Ovary (tissue), 3 donors: ENCODE measurements around the gene ELP2.
A peak's percentile ranks its signal among the peaks of the same experiment; 100 is the strongest.

Source experiments
- EP300 ChIP-seq: sonication (generic); formaldehyde crosslinking; IDR thresholded peaks from one replicate; pipeline ENCODE4 v1.6.1; 2017; ENCODE audit warnings: antibody characterized with exemption
- TF ChIP-seq, protein P1 (sequence below), 3 donors: fragments of 450-650 bp in 2 of 3; fragments of 200-600 bp in 1 of 3; IDR thresholded peaks; one replicate each; pipeline versions ENCODE4 v1.5.1 to v1.8.0; 2016 to 2022; ENCODE audit warnings: antibody characterized with exemption in 3 of 3, mild to moderate bottlenecking in 1 of 3
- donor health status: DM: no; HTN: no; CAD: no.

DNA sequence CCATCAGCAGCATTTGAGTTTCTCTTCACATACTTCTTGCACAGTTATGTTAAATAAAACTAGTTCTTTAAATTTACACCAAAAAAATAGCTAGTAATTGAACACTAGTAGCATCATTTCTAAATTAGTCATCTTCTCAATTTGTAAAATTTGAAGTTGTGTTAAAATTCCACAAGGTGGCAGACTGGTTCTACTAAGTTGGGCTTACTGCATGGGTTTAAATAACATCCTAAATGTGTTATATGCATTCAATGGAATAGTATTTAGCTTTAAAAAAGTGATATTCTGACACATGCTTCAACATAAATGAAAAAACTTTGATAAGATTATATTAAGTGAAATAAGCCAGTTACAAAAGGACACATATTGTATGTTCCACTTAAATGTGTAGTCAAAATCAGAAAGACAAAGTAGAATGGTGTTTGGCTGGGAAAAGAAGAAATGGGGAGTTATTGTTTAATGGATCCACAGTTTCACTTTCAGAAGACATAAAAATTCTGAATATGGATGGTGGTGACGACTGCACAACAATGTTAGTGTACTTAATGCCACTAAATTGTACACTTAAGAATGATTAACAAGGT lies 33.7 kb upstream of the ELP2 start:
- TF ChIP-seq, protein P1, sequence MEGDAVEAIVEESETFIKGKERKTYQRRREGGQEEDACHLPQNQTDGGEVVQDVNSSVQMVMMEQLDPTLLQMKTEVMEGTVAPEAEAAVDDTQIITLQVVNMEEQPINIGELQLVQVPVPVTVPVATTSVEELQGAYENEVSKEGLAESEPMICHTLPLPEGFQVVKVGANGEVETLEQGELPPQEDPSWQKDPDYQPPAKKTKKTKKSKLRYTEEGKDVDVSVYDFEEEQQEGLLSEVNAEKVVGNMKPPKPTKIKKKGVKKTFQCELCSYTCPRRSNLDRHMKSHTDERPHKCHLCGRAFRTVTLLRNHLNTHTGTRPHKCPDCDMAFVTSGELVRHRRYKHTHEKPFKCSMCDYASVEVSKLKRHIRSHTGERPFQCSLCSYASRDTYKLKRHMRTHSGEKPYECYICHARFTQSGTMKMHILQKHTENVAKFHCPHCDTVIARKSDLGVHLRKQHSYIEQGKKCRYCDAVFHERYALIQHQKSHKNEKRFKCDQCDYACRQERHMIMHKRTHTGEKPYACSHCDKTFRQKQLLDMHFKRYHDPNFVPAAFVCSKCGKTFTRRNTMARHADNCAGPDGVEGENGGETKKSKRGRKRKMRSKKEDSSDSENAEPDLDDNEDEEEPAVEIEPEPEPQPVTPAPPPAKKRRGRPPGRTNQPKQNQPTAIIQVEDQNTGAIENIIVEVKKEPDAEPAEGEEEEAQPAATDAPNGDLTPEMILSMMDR (IDR thresholded peaks at IDR 0.05) = peak; percentile 39 to 69 (median 49)
- TF ChIP-seq EP300 = no peak
